Ishikawa (cell line): ENCODE data around the gene KIF6.

Experiments used
- EGR1 ChIP-seq: IDR thresholded peaks from 2 replicates; pipeline ENCODE4 v1.6.1; 2012
- EP300 ChIP-seq: IDR thresholded peaks from 2 replicates; pipeline ENCODE4 v1.6.1; 2012; ENCODE audit warnings: borderline replicate concordance
- MAX ChIP-seq: IDR thresholded peaks from 2 replicates; pipeline ENCODE4 v1.6.1; 2012
- RAD21 ChIP-seq: IDR thresholded peaks from 2 replicates; pipeline ENCODE4 v1.6.1; 2012; ENCODE audit warnings: low read depth
- REST ChIP-seq: IDR thresholded peaks from 2 replicates; pipeline ENCODE4 v1.6.1; 2012; ENCODE audit warnings: low read depth, mild to moderate bottlenecking
- TCF12 ChIP-seq: IDR thresholded peaks from 2 replicates; pipeline ENCODE4 v1.6.1; 2012; ENCODE audit warnings: low read depth
- USF1 ChIP-seq: IDR thresholded peaks from 2 replicates; pipeline ENCODE4 v1.6.1; 2012

GRCh38 chr6:39314273-39314795 lies 410.9 kb downstream of the KIF6 start, which contains the start of gene KCNK17:
- no peak for TF ChIP-seq TCF12
- no peak for TF ChIP-seq USF1
- TF ChIP-seq EP300, result no peak
- no peak for TF ChIP-seq REST
- TF ChIP-seq MAX, result no peak
- no peak for TF ChIP-seq EGR1
- no peak for TF ChIP-seq RAD21
